Endometrial microvascular endothelial cells (primary cell): ENCODE measurements around the gene PLAAT2. TPM values are rescaled to one million over a fixed set of nuclear protein-coding genes. Genes with fewer than 3 reads are reported as not detected.
"Not testable (repeated sequence)": the region's sequence is repeated elsewhere in the genome, so short reads cannot be mapped to it uniquely, and the experiment has no call there.

Source experiments
- in situ Hi-C: cut with HindIII; loops from 2 replicates; pipeline ENCODE4 v1.10.0; 2017; ENCODE audit warnings: low sequenced_read_pairs, low pct_unique_long_range_greater_than_20kb; ENCODE audit errors: inconsistent ontology term
- total RNA-seq: library from RNA; depleted of rRNA; stranded (reverse); fragments of >200 nt; gene quantifications from one replicate; pipeline ENCODE4 v1.2.3, GENCODE V29; 2015; ENCODE audit errors: inconsistent ontology term

The PLAAT2 gene
- total RNA-seq, 1 donor from 2014 or later, result not detected

GRCh38 chr11:63583357-63583677, 20.1 kb upstream of the PLAAT2 start:
- in situ Hi-C loops, result no loop called here

- in situ Hi-C loops, result not testable (repeated sequence)
These were observed 18.0 kb upstream of the PLAAT2 start for GRCh38 chr11:63581224-63581623.

- in situ Hi-C loops, result not testable (repeated sequence)
These were observed 15.7 kb upstream of the PLAAT2 start for GRCh38 chr11:63578882-63579281.

GRCh38 chr11:63574856-63575602, 11.8 kb upstream of the PLAAT2 start:
- in situ Hi-C loops, result no loop called here

- in situ Hi-C loops, result no loop called here
These were observed 11.0 kb upstream of the PLAAT2 start for GRCh38 chr11:63573881-63574855.

GRCh38 chr11:63572026-63572688, 9.0 kb upstream of the PLAAT2 start:
- in situ Hi-C loops, result no loop called here

GRCh38 chr11:63569570-63569969, 6.4 kb upstream of the PLAAT2 start:
- in situ Hi-C loops, result no loop called here

- in situ Hi-C loops, result no loop called here
These were observed 4.1 kb upstream of the PLAAT2 start for GRCh38 chr11:63567044-63567840.

GRCh38 chr11:63564784-63565350, 1.7 kb upstream of the PLAAT2 start:
- in situ Hi-C loops, result no loop called here

- in situ Hi-C loops, result no loop called here
These were observed 1.0 kb upstream of the PLAAT2 start for GRCh38 chr11:63564056-63564774.

- in situ Hi-C loops, result no loop called here
These were observed 2.5 kb downstream of the PLAAT2 start for GRCh38 chr11:63560506-63561180.

GRCh38 chr11:63558459-63559157, 4.6 kb downstream of the PLAAT2 start:
- in situ Hi-C loops, result no loop called here

GRCh38 chr11:63557570-63557969, 5.6 kb downstream of the PLAAT2 start:
- in situ Hi-C loops, result no loop called here

- in situ Hi-C loops, result no loop called here
These were observed 6.7 kb downstream of the PLAAT2 start for GRCh38 chr11:63556404-63557013.

- in situ Hi-C loops, result no loop called here
These were observed 8.3 kb downstream of the PLAAT2 start for GRCh38 chr11:63554877-63555223.

- in situ Hi-C loops, result no loop called here
These were observed 9.4 kb downstream of the PLAAT2 start for GRCh38 chr11:63553759-63554158.
